VCaP (cell line): ENCODE results near the gene NPHP4.

Source experiments
- H3K27ac ChIP-seq: fragments of 450-650 bp; 2 replicates; pipeline ENCODE4 v1.5.1; 2017
- TF ChIP-seq, protein P1 (sequence below): fragments of 450-650 bp; conservative IDR thresholded peaks from 2 replicates; pipeline ENCODE4 v1.5.1; 2017; ENCODE audit warnings: mild to moderate bottlenecking, moderate library complexity

The NPHP4 gene

GRCh38 chr1:5875345-5875910 lies 116.8 kb downstream of the NPHP4 start:
- H3K27ac ChIP-seq, result no peak overlapping the region
- TF ChIP-seq, protein P1, sequence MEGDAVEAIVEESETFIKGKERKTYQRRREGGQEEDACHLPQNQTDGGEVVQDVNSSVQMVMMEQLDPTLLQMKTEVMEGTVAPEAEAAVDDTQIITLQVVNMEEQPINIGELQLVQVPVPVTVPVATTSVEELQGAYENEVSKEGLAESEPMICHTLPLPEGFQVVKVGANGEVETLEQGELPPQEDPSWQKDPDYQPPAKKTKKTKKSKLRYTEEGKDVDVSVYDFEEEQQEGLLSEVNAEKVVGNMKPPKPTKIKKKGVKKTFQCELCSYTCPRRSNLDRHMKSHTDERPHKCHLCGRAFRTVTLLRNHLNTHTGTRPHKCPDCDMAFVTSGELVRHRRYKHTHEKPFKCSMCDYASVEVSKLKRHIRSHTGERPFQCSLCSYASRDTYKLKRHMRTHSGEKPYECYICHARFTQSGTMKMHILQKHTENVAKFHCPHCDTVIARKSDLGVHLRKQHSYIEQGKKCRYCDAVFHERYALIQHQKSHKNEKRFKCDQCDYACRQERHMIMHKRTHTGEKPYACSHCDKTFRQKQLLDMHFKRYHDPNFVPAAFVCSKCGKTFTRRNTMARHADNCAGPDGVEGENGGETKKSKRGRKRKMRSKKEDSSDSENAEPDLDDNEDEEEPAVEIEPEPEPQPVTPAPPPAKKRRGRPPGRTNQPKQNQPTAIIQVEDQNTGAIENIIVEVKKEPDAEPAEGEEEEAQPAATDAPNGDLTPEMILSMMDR, result no peak

GRCh38 chr1:5874416-5875110 lies 117.7 kb downstream of the NPHP4 start:
- TF ChIP-seq, protein P1, result no peak
- H3K27ac ChIP-seq, result no peak overlapping the region

DNA sequence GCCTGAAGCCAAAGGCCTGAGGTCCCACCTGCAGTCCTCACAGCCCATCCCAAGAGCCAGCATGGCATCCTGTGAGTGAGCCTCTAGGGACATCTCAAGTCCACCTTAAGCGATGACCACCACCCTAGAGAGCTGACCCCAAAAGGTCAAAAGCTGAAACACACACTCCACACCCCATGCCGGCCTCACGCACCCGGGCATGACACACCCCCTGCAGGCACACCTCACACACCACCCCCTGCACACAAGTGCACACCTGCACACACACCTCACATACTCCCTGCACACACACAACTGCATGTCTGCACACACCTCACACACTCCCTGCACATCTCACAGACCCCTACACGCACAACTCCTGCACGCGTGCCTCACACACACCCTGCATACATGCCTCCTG lies 118.7 kb downstream of the NPHP4 start:
- H3K27ac ChIP-seq, result no peak overlapping the region
- TF ChIP-seq, protein P1, result no peak

GRCh38 chr1:5872886-5873285 lies 119.3 kb downstream of the NPHP4 start:
- TF ChIP-seq, protein P1, result no peak

GRCh38 chr1:5868931-5869500 lies 123.2 kb downstream of the NPHP4 start:
- TF ChIP-seq, protein P1, result no peak
- no peak overlapping the region for H3K27ac ChIP-seq

More at GRCh38 chr1:5872886-5873285, 119.3 kb downstream of the NPHP4 start:
- H3K27ac ChIP-seq, result no peak overlapping the region

DNA sequence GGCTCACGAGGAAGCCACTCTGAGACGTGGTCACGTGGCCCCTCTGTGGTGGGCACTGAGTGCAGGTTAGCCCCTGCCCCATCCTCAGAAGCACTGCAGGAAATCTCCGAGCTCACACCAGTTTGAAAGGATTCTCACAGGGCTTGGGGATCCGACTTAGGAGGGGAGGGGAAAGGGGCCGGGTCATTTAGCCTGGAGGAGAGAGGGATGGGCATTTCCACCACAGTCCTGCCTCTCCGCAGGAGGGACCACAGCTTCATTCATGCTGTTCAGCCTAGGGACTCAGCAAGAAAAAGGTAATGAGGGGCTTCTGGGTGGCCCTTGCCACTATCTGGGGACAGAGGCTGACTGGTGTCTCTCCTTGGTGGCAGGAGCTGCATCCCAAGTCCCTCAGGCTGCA lies 126.5 kb downstream of the NPHP4 start:
- TF ChIP-seq, protein P1, result no peak
- H3K27ac ChIP-seq, result no peak overlapping the region

- TF ChIP-seq, protein P1, result no peak
- H3K27ac ChIP-seq, result no peak overlapping the region
Measured at GRCh38 chr1:5865056-5865455, 127.2 kb downstream of the NPHP4 start.
